Measurements from ENCODE around the gene DIP2C. TPM values are rescaled to one million over a fixed set of nuclear protein-coding genes. Genes with fewer than 3 reads are reported as not detected.
A peak's percentile ranks its signal among the peaks of the same experiment; 100 is the strongest.

The DIP2C gene
- total RNA-seq, 4 donors from 2014 or later = 13.4 to 32.0 (median 18.4) TPM

DNA sequence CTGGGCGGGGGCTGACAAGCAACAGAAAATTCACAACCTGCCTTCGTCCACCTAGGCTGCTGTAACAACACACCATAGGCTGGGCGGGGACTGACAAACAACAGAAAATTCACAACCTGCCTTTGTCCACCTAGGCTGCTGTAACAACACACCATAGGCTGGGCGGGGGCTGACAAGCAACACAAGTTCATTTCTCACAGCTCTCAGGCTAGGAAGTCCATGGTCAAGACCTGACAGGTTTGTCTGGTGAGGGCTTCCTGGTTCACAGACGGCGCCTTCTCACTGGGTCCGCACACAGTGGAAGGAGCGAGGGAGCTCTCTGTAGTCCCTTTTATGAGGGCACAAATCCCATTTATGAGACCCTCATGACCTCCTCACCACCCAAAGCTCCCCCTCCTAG is 52.2 kb downstream of the DIP2C start:
- 40 to 80% methylated on average over 1 to 8 of the region's 8 CpGs for WGBS, 2 donors (ENCODE audit: low coverage in 1 of 2)
- Histone ChIP-seq H3K4me1 (peaks cover 6 to 16% (median 8%) of the 10 kb centered on the region in 4 donors), H3K4me3 (no peak overlapping the region), H3K36me3 (no peaks in the 10 kb centered on the region), H3K9me3 (no peaks in the 10 kb centered on the region), H3K27me3 (no peaks in the 10 kb centered on the region), H3K27ac (no peak overlapping the region)
- in situ Hi-C loops (cut with MboI; ENCODE audit: low pct_ligation_motif_present in 1 of 4, low pct_unique_long_range_greater_than_20kb in 1 of 4, low sequenced_read_pairs in 3 of 4) = no loop called here
- TF ChIP-seq EP300 (IDR thresholded peaks at IDR 0.05; ENCODE audit: low read depth) (no peak), POLR2AphosphoS5 (IDR thresholded peaks at IDR 0.05) (no peak), POLR2A (IDR thresholded peaks at IDR 0.05) (no peak)
- intact Hi-C loops (cut with DNase I; ENCODE audit: low total_unique reads) = no loop called here
- DNase-seq = no peak

DNA sequence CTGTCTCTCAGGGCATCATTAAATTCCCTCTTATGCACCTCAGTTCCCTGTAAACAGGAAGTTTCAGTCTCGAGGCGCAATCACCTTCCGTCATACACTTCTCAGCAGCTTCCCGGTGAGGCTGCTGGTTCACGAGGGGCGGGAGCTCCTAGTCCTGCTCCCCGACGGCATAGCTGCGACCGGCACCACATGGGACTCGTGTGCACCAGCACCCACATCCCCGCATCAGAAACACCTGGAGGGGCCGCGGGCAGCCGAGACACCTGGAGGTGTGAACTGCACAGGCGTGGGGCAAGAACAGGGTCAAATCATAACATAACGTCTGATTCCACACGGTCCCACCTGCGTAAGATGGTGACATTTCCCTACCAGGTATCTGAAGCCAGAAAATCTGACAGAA is 52.7 kb downstream of the DIP2C start:
- Histone ChIP-seq H3K4me3 (no peak overlapping the region), H3K27me3 (no peaks in the 10 kb centered on the region), H3K27ac (no peak overlapping the region), H3K9me3 (no peaks in the 10 kb centered on the region), H3K4me1 (peaks cover 6 to 16% (median 8%) of the 10 kb centered on the region in 4 donors), H3K36me3 (no peaks in the 10 kb centered on the region)
- in situ Hi-C loops (cut with MboI; ENCODE audit: low pct_ligation_motif_present in 1 of 4, low pct_unique_long_range_greater_than_20kb in 1 of 4, low sequenced_read_pairs in 3 of 4) = no loop called here
- no peak for DNase-seq
- WGBS, 2 donors (ENCODE audit: low coverage in 1 of 2) = 81% methylated on average over 19 of the region's 19 CpGs; no CpG with 5 or more reads in 1 of the 2 donors
- intact Hi-C loops (cut with DNase I; ENCODE audit: low total_unique reads) = no loop called here
- TF ChIP-seq POLR2AphosphoS5 (IDR thresholded peaks at IDR 0.05) = no peak
- no peak for TF ChIP-seq EP300 (IDR thresholded peaks at IDR 0.05; ENCODE audit: low read depth)
- TF ChIP-seq, protein P1, sequence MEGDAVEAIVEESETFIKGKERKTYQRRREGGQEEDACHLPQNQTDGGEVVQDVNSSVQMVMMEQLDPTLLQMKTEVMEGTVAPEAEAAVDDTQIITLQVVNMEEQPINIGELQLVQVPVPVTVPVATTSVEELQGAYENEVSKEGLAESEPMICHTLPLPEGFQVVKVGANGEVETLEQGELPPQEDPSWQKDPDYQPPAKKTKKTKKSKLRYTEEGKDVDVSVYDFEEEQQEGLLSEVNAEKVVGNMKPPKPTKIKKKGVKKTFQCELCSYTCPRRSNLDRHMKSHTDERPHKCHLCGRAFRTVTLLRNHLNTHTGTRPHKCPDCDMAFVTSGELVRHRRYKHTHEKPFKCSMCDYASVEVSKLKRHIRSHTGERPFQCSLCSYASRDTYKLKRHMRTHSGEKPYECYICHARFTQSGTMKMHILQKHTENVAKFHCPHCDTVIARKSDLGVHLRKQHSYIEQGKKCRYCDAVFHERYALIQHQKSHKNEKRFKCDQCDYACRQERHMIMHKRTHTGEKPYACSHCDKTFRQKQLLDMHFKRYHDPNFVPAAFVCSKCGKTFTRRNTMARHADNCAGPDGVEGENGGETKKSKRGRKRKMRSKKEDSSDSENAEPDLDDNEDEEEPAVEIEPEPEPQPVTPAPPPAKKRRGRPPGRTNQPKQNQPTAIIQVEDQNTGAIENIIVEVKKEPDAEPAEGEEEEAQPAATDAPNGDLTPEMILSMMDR (IDR thresholded peaks at IDR 0.05) = no peak
- no peak for TF ChIP-seq POLR2A (IDR thresholded peaks at IDR 0.05)

DNA sequence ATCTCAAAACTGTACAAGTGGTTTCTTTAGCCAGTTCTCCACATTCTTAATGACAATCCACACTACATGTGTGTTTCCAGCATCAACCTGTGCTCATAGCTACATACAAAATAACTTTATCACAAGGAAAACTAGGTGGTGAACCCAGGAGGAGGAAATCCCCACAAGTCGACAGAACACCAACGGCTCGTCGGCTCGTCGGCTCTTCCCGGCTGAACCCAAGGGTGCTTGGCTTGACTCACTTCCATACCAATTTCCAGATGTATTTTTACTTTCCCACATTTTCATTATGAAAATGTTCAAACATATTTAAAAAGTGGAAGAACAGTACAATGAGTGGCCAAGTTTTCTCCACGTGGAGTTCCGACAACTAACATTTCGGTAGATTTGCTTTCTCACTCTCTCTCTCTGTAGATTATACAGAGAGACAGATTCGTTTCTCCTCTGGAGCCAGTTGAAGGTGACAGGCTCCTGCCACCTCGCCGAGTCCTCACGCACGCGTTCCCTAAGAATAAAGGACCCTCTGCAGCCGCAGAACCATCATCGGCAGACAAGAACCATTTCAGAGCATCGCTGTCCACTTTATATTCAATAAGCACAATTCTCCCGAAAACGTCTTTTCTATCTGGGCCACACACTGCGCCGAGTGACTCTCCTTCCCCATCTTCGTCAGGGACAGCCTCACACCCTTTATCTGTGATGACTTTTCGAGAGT is 53.3 kb downstream of the DIP2C start:
- DNase-seq = no peak
- Histone ChIP-seq H3K27ac (peak overlapping the region; percentile 37 to 74 (median 56)), H3K4me3 (no peak overlapping the region), H3K36me3 (no peaks in the 10 kb centered on the region), H3K9me3 (no peaks in the 10 kb centered on the region), H3K4me1 (peaks cover 6 to 16% (median 8%) of the 10 kb centered on the region in 4 donors), H3K27me3 (no peaks in the 10 kb centered on the region)
- TF ChIP-seq EP300 (IDR thresholded peaks at IDR 0.05; ENCODE audit: low read depth) (no peak), POLR2A (IDR thresholded peaks at IDR 0.05) (no peak), POLR2AphosphoS5 (IDR thresholded peaks at IDR 0.05) (no peak)
- TF ChIP-seq, protein P1 (IDR thresholded peaks at IDR 0.05) = no peak
- intact Hi-C loops (cut with DNase I; ENCODE audit: low total_unique reads) (no loop called here), in situ Hi-C loops (cut with MboI; ENCODE audit: low pct_ligation_motif_present in 1 of 4, low pct_unique_long_range_greater_than_20kb in 1 of 4, low sequenced_read_pairs in 3 of 4) (no loop called here)
- WGBS, 2 donors (ENCODE audit: low coverage in 1 of 2) = 93 to 97% methylated on average over 6 to 25 of the region's 25 CpGs

DNA sequence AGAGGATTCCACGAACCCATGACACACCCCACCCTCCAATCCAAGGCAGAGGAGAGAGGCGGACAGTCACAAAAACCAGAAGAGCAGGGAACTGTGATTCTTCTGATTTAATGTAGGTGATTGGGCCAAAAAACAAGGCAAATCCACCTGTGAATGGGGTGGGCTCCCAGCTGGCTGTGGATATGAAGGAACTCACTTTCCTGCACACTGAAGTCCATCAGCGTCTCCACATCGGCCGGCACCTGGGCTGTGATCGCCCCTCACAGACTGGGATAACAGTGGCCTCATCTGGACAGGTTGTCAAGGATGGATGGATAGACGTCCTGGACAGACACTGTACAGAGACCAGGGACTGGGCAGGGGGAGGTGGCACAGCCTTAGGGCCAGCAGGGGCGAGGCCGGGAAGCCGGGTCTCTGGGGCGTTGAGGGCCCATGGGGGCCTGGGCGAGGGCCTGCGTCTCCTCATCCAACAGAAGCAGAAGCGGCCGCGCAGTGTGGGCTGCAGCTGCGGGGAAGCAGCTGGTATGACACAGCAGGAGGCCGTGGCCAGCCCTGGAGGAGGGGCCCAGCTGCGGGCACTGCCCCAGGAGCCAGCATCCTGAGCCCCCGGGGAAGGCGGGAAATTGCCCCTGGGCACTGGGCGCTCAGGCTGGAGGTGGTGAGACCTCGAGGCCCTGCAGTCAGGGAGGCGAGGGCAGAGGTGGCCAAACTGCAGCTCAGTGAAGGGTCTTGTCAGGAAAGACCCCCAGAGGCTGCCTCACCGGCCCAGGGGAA is 54.2 kb downstream of the DIP2C start:
- Histone ChIP-seq H3K27ac (peak overlapping the region; percentile 37 to 74 (median 56)), H3K4me3 (no peak overlapping the region), H3K36me3 (no peaks in the 10 kb centered on the region), H3K27me3 (no peaks in the 10 kb centered on the region), H3K4me1 (peaks cover 6 to 16% (median 8%) of the 10 kb centered on the region in 4 donors), H3K9me3 (no peaks in the 10 kb centered on the region)
- no peak for TF ChIP-seq POLR2AphosphoS5 (IDR thresholded peaks at IDR 0.05)
- TF ChIP-seq POLR2A (IDR thresholded peaks at IDR 0.05) = no peak
- TF ChIP-seq, protein P1 (IDR thresholded peaks at IDR 0.05) = no peak
- no peak for TF ChIP-seq EP300 (IDR thresholded peaks at IDR 0.05; ENCODE audit: low read depth)
- in situ Hi-C loops (cut with MboI; ENCODE audit: low pct_ligation_motif_present in 1 of 4, low pct_unique_long_range_greater_than_20kb in 1 of 4, low sequenced_read_pairs in 3 of 4) (no loop called here), intact Hi-C loops (cut with DNase I; ENCODE audit: low total_unique reads) (no loop called here)
- DNase-seq = no peak
- 50 to 73% methylated on average over 1 to 21 of the region's 25 CpGs for WGBS, 2 donors (ENCODE audit: low coverage in 1 of 2)

Data from transverse colon (tissue), 4 donors.